Adrenal gland (tissue), 12 donors: ENCODE measurements around the gene ORM2. TPM values are rescaled to one million over a fixed set of nuclear protein-coding genes. Genes with fewer than 3 reads are reported as not detected.
A peak's percentile ranks its signal among the peaks of the same experiment; 100 is the strongest.

Experiments used
- DNase-seq, 7 donors: peaks; one replicate each; pipeline ENCODE4 v3.0.0-alpha.2; 2019 to 2020
- H3K27ac ChIP-seq, 5 donors: fragments of 200-600 bp; sonication (generic) in 4 of 5; 1 replicate in 3 of 5; 2 replicates in 2 of 5; pipeline versions ENCODE4 v1.5.1 to v1.8.0; 2016 to 2020; ENCODE audit warnings: mild to moderate bottlenecking in 1 of 5
- H3K27me3 ChIP-seq: fragments of 200-600 bp; 2 replicates; pipeline ENCODE4 v1.8.0; 2021
- H3K36me3 ChIP-seq, 2 donors: fragments of 200-600 bp; replicated peaks in 1 of 2; 1 replicate in 1 of 2; 2 replicates in 1 of 2; pipeline versions ENCODE4 v1.5.1 to v1.8.0; 2018 to 2022
- H3K4me1 ChIP-seq, 2 donors: fragments of 200-600 bp; replicated peaks in 1 of 2; 1 replicate in 1 of 2; 2 replicates in 1 of 2; pipeline versions ENCODE4 v1.5.1 to v1.8.0; 2018 to 2021
- H3K4me3 ChIP-seq, 4 donors: fragments of 200-600 bp; sonication (generic) in 3 of 4; one replicate each; pipeline ENCODE4 v1.5.1; 2016 to 2018
- H3K9me3 ChIP-seq, 3 donors: fragments of 200-600 bp; sonication (generic) in 1 of 3; replicated peaks in 1 of 3; 1 replicate in 2 of 3; 2 replicates in 1 of 3; pipeline versions ENCODE4 v1.5.1 to v1.8.0; 2016 to 2021
- CTCF ChIP-seq, 6 experiments: fragments of 450-650 bp in 4 of 6; fragments of 200-600 bp in 2 of 6; sonication (generic) in 1 of 6; IDR thresholded peaks; 1 replicate in 5 of 6; 2 replicates in 1 of 6; pipeline versions ENCODE4 v1.5.1 to v1.8.0; 2016 to 2021; ENCODE audit warnings: antibody characterized with exemption in 6 of 6, mild to moderate bottlenecking in 2 of 6, moderate library complexity in 1 of 6
- POLR2A ChIP-seq, 2 donors: fragments of 450-650 bp; IDR thresholded peaks; one replicate each; pipeline ENCODE4 v1.6.1; 2017; ENCODE audit warnings: antibody characterized with exemption in 2 of 2, mild to moderate bottlenecking in 2 of 2, moderate library complexity in 1 of 2
- WGBS, 4 donors: extraction: QIAGEN DNeasy Blood & Tissue Kit in 2 of 4; methylation state at CpG; one replicate each; pipeline versions ENCODE4 v1.1.5 to v1.1.7; 2013 to 2017; 5-methylcytosine and 5-hydroxymethylcytosine counted together
- intact Hi-C, 2 donors: fragments of 100-400 bp; cut with DNase I; formaldehyde crosslinking; loops; one replicate each; pipeline versions ENCODE4 v1.14.1 to v1.15.0; 2022 to 2023
- polyA plus RNA-seq, 3 donors: library from polyadenylated mRNA; stranded (reverse); fragments of 200-250 nt in 2 of 3; fragments of 350-450 nt in 1 of 3; fragmentation: Illumina TruSeq in 1 of 3; extraction: RNeasy Lipid Tissue Mini Kit (QIAGEN cat#74804) in 1 of 3; gene quantifications; one replicate each; pipeline ENCODE4 v1.2.3, GENCODE V29; 2013 to 2014
- total RNA-seq, 9 donors: library from RNA; depleted of rRNA in 4 of 9; stranded (reverse); fragments of >200 nt in 4 of 9; fragments of 120-200 nt in 1 of 9; fragmentation: NEBNext Ultra II Directional in 1 of 9; extraction: Animal tissue kit (Norgen Biotek cat#: 25700) in 1 of 9; gene quantifications; one replicate each; pipeline versions ENCODE4 v1.1.0 to v1.2.4, GENCODE V29; 2013 to 2023
- donor health status: healthy with polysubstance abuse.
- donor health status: Bipolar disorder and iron deficiency.
- donor health status: DM: yes; HTN: yes; CAD: no.
- donor health status: DM: no; HTN: no; CAD: no.
- donor health status: DM: no; HTN: no; CAD: no.
- donor health status: DM: yes; HTN: yes; CAD: no.

ORM2 gene
- total and polyA plus RNA-seq, 12 donors, result 0.60 to 16.2 (median 1.8) TPM; not detected in 3

- no peak overlapping the region for H3K27ac ChIP-seq
- peaks cover 0 to 21% of the 10 kb centered on the region in 2 donors for H3K4me1 ChIP-seq
- WGBS, 4 donors, result 90 to 98% (median 92%) methylated on average over 6 of the region's 6 CpGs
- TF ChIP-seq CTCF (IDR thresholded peaks at IDR 0.05), result no peak
- no peak for TF ChIP-seq POLR2A (IDR thresholded peaks at IDR 0.05)
- intact Hi-C loops, result no loop called here
- no peaks in the 10 kb centered on the region for H3K36me3 ChIP-seq
- peak in 2 of 7 donors; percentile 3 for DNase-seq
- no peaks in the 10 kb centered on the region for H3K27me3 ChIP-seq
- no peak overlapping the region for H3K4me3 ChIP-seq
- H3K9me3 ChIP-seq, result no peaks in the 10 kb centered on the region
Measured at GRCh38 chr9:114282507-114282906, 47.2 kb upstream of the ORM2 start.

- Histone ChIP-seq H3K27me3 (no peaks in the 10 kb centered on the region), H3K27ac (no peak overlapping the region), H3K4me1 (peaks cover 0 to 21% of the 10 kb centered on the region in 2 donors), H3K4me3 (no peak overlapping the region), H3K36me3 (no peaks in the 10 kb centered on the region), H3K9me3 (no peaks in the 10 kb centered on the region)
- intact Hi-C loops, result no loop called here
- WGBS, 4 donors, result 61 to 69% (median 67%) methylated on average over 5 of the region's 5 CpGs
- peak in 2 of 7 donors; percentile 2 to 5 for DNase-seq
- TF ChIP-seq CTCF (IDR thresholded peaks at IDR 0.05) (no peak), POLR2A (IDR thresholded peaks at IDR 0.05) (no peak)
Measured at GRCh38 chr9:114282926-114283325, 46.7 kb upstream of the ORM2 start.

- H3K4me1 ChIP-seq, result peaks cover 0 to 21% of the 10 kb centered on the region in 2 donors
- DNase-seq, result peak in 2 of 7 donors; percentile 4 to 9
- H3K9me3 ChIP-seq, result no peaks in the 10 kb centered on the region
- TF ChIP-seq CTCF (IDR thresholded peaks at IDR 0.05) (no peak), POLR2A (IDR thresholded peaks at IDR 0.05) (no peak)
- no peak overlapping the region for H3K4me3 ChIP-seq
- intact Hi-C loops, result no loop called here
- no peaks in the 10 kb centered on the region for H3K36me3 ChIP-seq
- no peaks in the 10 kb centered on the region for H3K27me3 ChIP-seq
- H3K27ac ChIP-seq, result no peak overlapping the region
- WGBS, 4 donors, result 92 to 97% (median 95%) methylated on average over 5 to 14 of the region's 14 CpGs
Measured at GRCh38 chr9:114283551-114284111, 46.0 kb upstream of the ORM2 start.

- H3K4me3 ChIP-seq, result no peak overlapping the region
- intact Hi-C loops, result loop anchor here (5.0 kb wide), 3 partner anchors 127 to 197 kb away; partner anchors contain the start of gene COL27A1 (in 1 of the 2)
- no peak for TF ChIP-seq POLR2A (IDR thresholded peaks at IDR 0.05)
- TF ChIP-seq CTCF (IDR thresholded peaks at IDR 0.05), result no peak
Measured at GRCh38 chr9:114284316-114285060, 45.2 kb upstream of the ORM2 start.

More at GRCh38 chr9:114284316-114285060, 45.2 kb upstream of the ORM2 start:
- Histone ChIP-seq H3K27me3 (no peaks in the 10 kb centered on the region), H3K36me3 (no peaks in the 10 kb centered on the region), H3K9me3 (no peaks in the 10 kb centered on the region), H3K4me1 (peaks cover 0 to 21% of the 10 kb centered on the region in 2 donors), H3K27ac (no peak overlapping the region)
- DNase-seq, result peak in 2 of 7 donors; percentile 2 to 4
- WGBS, 4 donors, result 91 to 96% (median 93%) methylated on average over 9 to 11 of the region's 11 CpGs
